ENCODE results near the gene RFC2. TPM values are rescaled to one million over a fixed set of nuclear protein-coding genes. Genes with fewer than 3 reads are reported as not detected.

RFC2 gene
- total RNA-seq, 2 donors from 2014 or later: 56.7 to 71.6 TPM

GRCh38 chr7:74221713-74222112 is 32.5 kb downstream of the RFC2 start:
- peaks cover 12% of the 10 kb centered on the region for H3K36me3 ChIP-seq (ENCODE audit: control insufficient read depth, insufficient read depth, low read length)
- no peak for DNase-seq
- H3K9ac ChIP-seq (ENCODE audit: extremely low read depth, low read length, poor library complexity, severe bottlenecking): no peak overlapping the region
- no peaks in the 10 kb centered on the region for H3K4me1 ChIP-seq (ENCODE audit: control insufficient read depth, insufficient read depth, low read length)
- TF ChIP-seq, protein P1, sequence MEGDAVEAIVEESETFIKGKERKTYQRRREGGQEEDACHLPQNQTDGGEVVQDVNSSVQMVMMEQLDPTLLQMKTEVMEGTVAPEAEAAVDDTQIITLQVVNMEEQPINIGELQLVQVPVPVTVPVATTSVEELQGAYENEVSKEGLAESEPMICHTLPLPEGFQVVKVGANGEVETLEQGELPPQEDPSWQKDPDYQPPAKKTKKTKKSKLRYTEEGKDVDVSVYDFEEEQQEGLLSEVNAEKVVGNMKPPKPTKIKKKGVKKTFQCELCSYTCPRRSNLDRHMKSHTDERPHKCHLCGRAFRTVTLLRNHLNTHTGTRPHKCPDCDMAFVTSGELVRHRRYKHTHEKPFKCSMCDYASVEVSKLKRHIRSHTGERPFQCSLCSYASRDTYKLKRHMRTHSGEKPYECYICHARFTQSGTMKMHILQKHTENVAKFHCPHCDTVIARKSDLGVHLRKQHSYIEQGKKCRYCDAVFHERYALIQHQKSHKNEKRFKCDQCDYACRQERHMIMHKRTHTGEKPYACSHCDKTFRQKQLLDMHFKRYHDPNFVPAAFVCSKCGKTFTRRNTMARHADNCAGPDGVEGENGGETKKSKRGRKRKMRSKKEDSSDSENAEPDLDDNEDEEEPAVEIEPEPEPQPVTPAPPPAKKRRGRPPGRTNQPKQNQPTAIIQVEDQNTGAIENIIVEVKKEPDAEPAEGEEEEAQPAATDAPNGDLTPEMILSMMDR (conservative IDR thresholded peaks at IDR 0.05): no peak
- no peaks in the 10 kb centered on the region for H3K27me3 Mint-ChIP-seq (ENCODE audit: insufficient read depth)
- H3K27ac ChIP-seq (ENCODE audit: low read depth, low read length): no peak overlapping the region
- no peaks in the 10 kb centered on the region for H3K9me3 ChIP-seq (ENCODE audit: control insufficient read depth, low read length)
- no peaks in the 10 kb centered on the region for H3K4me1 Mint-ChIP-seq
- H3K4me3 ChIP-seq (ENCODE audit: low read length): no peak overlapping the region
- H3K36me3 Mint-ChIP-seq (ENCODE audit: low read depth): peaks cover 10% of the 10 kb centered on the region
- WGBS, 2 experiments (ENCODE audit: insufficient coverage in 1 of 2, insufficient read length in 1 of 2): 95% methylated on average over 11 of the region's 11 CpGs; no CpG with 5 or more reads in 1 of the 2 experiments
- H3K4me3 Mint-ChIP-seq: no peak overlapping the region
- no peaks in the 10 kb centered on the region for H3K9me3 Mint-ChIP-seq
- H3K27ac Mint-ChIP-seq: no peak overlapping the region
- no peaks in the 10 kb centered on the region for H3K27me3 ChIP-seq (ENCODE audit: control insufficient read depth, insufficient read depth, low read length, poor library complexity, severe bottlenecking)

GRCh38 chr7:74220229-74220628 is 34.0 kb downstream of the RFC2 start:
- H3K9ac ChIP-seq (ENCODE audit: extremely low read depth, low read length, poor library complexity, severe bottlenecking): no peak overlapping the region
- 85 to 89% methylated on average over 8 to 9 of the region's 9 CpGs for WGBS, 2 experiments (ENCODE audit: insufficient coverage in 1 of 2, insufficient read length in 1 of 2)
- H3K27me3 ChIP-seq (ENCODE audit: control insufficient read depth, insufficient read depth, low read length, poor library complexity, severe bottlenecking): no peaks in the 10 kb centered on the region
- no peak overlapping the region for H3K4me3 ChIP-seq (ENCODE audit: low read length)
- Mint-ChIP-seq H3K4me1 (no peaks in the 10 kb centered on the region), H3K27me3 (ENCODE audit: insufficient read depth) (no peaks in the 10 kb centered on the region), H3K9me3 (no peaks in the 10 kb centered on the region), H3K36me3 (ENCODE audit: low read depth) (no peaks in the 10 kb centered on the region), H3K27ac (no peak overlapping the region), H3K4me3 (no peak overlapping the region)
- no peaks in the 10 kb centered on the region for H3K36me3 ChIP-seq (ENCODE audit: control insufficient read depth, insufficient read depth, low read length)
- no peaks in the 10 kb centered on the region for H3K9me3 ChIP-seq (ENCODE audit: control insufficient read depth, low read length)
- no peak overlapping the region for H3K27ac ChIP-seq (ENCODE audit: low read depth, low read length)
- no peaks in the 10 kb centered on the region for H3K4me1 ChIP-seq (ENCODE audit: control insufficient read depth, insufficient read depth, low read length)
- no peak for DNase-seq
- TF ChIP-seq, protein P1 (conservative IDR thresholded peaks at IDR 0.05): no peak

- no peak for DNase-seq
These were observed 34.8 kb downstream of the RFC2 start for GRCh38 chr7:74219416-74219815.

More at GRCh38 chr7:74219416-74219815, 34.8 kb downstream of the RFC2 start:
- Mint-ChIP-seq H3K4me3 (no peak overlapping the region), H3K27ac (no peak overlapping the region), H3K36me3 (ENCODE audit: low read depth) (no peaks in the 10 kb centered on the region), H3K4me1 (no peaks in the 10 kb centered on the region), H3K27me3 (ENCODE audit: insufficient read depth) (no peaks in the 10 kb centered on the region), H3K9me3 (no peaks in the 10 kb centered on the region)
- no peaks in the 10 kb centered on the region for H3K27me3 ChIP-seq (ENCODE audit: control insufficient read depth, insufficient read depth, low read length, poor library complexity, severe bottlenecking)
- no peak overlapping the region for H3K27ac ChIP-seq (ENCODE audit: low read depth, low read length)
- no peak overlapping the region for H3K9ac ChIP-seq (ENCODE audit: extremely low read depth, low read length, poor library complexity, severe bottlenecking)
- H3K4me1 ChIP-seq (ENCODE audit: control insufficient read depth, insufficient read depth, low read length): no peaks in the 10 kb centered on the region
- 90 to 100% methylated on average over 6 to 11 of the region's 11 CpGs for WGBS, 2 experiments (ENCODE audit: insufficient coverage in 1 of 2, insufficient read length in 1 of 2)
- no peak overlapping the region for H3K4me3 ChIP-seq (ENCODE audit: low read length)
- H3K36me3 ChIP-seq (ENCODE audit: control insufficient read depth, insufficient read depth, low read length): no peaks in the 10 kb centered on the region
- no peaks in the 10 kb centered on the region for H3K9me3 ChIP-seq (ENCODE audit: control insufficient read depth, low read length)
- TF ChIP-seq, protein P1 (conservative IDR thresholded peaks at IDR 0.05): no peak

Data from endodermal cell (in vitro differentiated cells).